Measurements from ENCODE around the gene QPRT. TPM values are rescaled to one million over a fixed set of nuclear protein-coding genes. Genes with fewer than 3 reads are reported as not detected.

QPRT gene
- total and polyA plus RNA-seq, 2 donors (not counting 1 experiment from before 2014, with no cell fraction given), result 0.06 to 0.22 TPM

- no peak for DNase-seq
- no peak overlapping the region for H3K4me3 Mint-ChIP-seq
- no peak overlapping the region for H2AFZ ChIP-seq (ENCODE audit: insufficient read depth, low read depth, low read length, poor library complexity, severe bottlenecking)
- no peaks in the 10 kb centered on the region for H3K9me3 Mint-ChIP-seq (ENCODE audit: insufficient read depth)
- TF ChIP-seq CTCF (IDR thresholded peaks at IDR 0.05) (no peak), EZH2 (IDR thresholded peaks at IDR 0.05; ENCODE audit: borderline replicate concordance, insufficient read depth, low read depth, low read length, poor library complexity, severe bottlenecking) (no peak)
- ChIA-PET POLR2A (no interaction called here), CTCF (interaction anchor here (0.7 to 1.7 kb wide), 5 partner anchors 11 to 175 kb away, joined by 3 to 4 read pairs (median 3); no protein-coding TSS in a partner anchor)
- intact Hi-C loops (cut with micrococcal nuclease), result loop anchor here (10.0 kb wide), 1 partner anchor 61 kb away; no protein-coding TSS in a partner anchor
- peaks cover 6% of the 10 kb centered on the region for H3K4me1 Mint-ChIP-seq
- 94% methylated on average over 3 of the region's 6 CpGs for WGBS (ENCODE audit: insufficient coverage)
- peaks cover 0 to 6% of the 10 kb centered on the region in 2 donors for H3K4me1 ChIP-seq (ENCODE audit: control insufficient read depth in 2 of 2, insufficient read depth in 2 of 2, low read length in 2 of 2)
- no peak overlapping the region for H3K4me3 ChIP-seq (ENCODE audit: control extremely low read depth in 1 of 5, extremely low read depth in 1 of 5, insufficient read depth in 1 of 5, low read depth in 2 of 5, low read length in 4 of 5)
- no peak overlapping the region for H3K27ac ChIP-seq (ENCODE audit: low read length in 2 of 2)
- no peak overlapping the region for H3K4me2 ChIP-seq (replicated peaks; ENCODE audit: low read depth, low read length, poor library complexity, severe bottlenecking)
- H3K27ac Mint-ChIP-seq, result no peak overlapping the region
- H3K79me2 ChIP-seq (ENCODE audit: control insufficient read depth, insufficient read depth, low read length), result no peaks in the 10 kb centered on the region
- H3K9me3 ChIP-seq (ENCODE audit: control extremely low read depth in 1 of 3, control insufficient read depth in 2 of 3, insufficient read depth in 1 of 3, low read length in 2 of 3), result no peaks in the 10 kb centered on the region
- H3K27me3 Mint-ChIP-seq, result no peaks in the 10 kb centered on the region
- no peaks in the 10 kb centered on the region for H3K27me3 ChIP-seq (replicated peaks in 1 of 4; ENCODE audit: control extremely low read depth in 1 of 4, control insufficient read depth in 3 of 4, insufficient read depth in 4 of 4, low read length in 3 of 4)
- H3K36me3 ChIP-seq (replicated peaks in 1 of 2; ENCODE audit: control extremely low read depth in 1 of 2, control insufficient read depth in 1 of 2, extremely low read depth in 1 of 2, insufficient read depth in 2 of 2, low read length in 1 of 2), result no peaks in the 10 kb centered on the region
- no peaks in the 10 kb centered on the region for H4K20me1 ChIP-seq (ENCODE audit: control insufficient read depth, insufficient read depth, low read length, poor library complexity, severe bottlenecking)
- ATAC-seq (ENCODE audit: low read depth), result no peak
- H3K9ac ChIP-seq (ENCODE audit: low read length), result no peak overlapping the region
Observed at GRCh38 chr16:29673501-29673900, 5.5 kb upstream of the QPRT start.

GRCh38 chr16:29674188-29674587 is 4.8 kb upstream of the QPRT start:
- H3K9me3 Mint-ChIP-seq (ENCODE audit: insufficient read depth), result no peaks in the 10 kb centered on the region
- no peak overlapping the region for H3K27ac ChIP-seq (ENCODE audit: low read length in 2 of 2)
- intact Hi-C loops (cut with micrococcal nuclease), result loop anchor here (10.0 kb wide), 1 partner anchor 61 kb away; no protein-coding TSS in a partner anchor
- no peak overlapping the region for H3K9ac ChIP-seq (ENCODE audit: low read length)
- no peaks in the 10 kb centered on the region for H3K27me3 ChIP-seq (replicated peaks in 1 of 4; ENCODE audit: control extremely low read depth in 1 of 4, control insufficient read depth in 3 of 4, insufficient read depth in 4 of 4, low read length in 3 of 4)
- TF ChIP-seq EZH2 (IDR thresholded peaks at IDR 0.05; ENCODE audit: borderline replicate concordance, insufficient read depth, low read depth, low read length, poor library complexity, severe bottlenecking), result no peak
- no peak for TF ChIP-seq CTCF (IDR thresholded peaks at IDR 0.05)
- no peak overlapping the region for H2AFZ ChIP-seq (ENCODE audit: insufficient read depth, low read depth, low read length, poor library complexity, severe bottlenecking)
- H3K4me1 Mint-ChIP-seq, result peaks cover 7% of the 10 kb centered on the region
- H3K4me3 Mint-ChIP-seq, result no peak overlapping the region
- ChIA-PET POLR2A (interaction anchor here (0.6 kb wide), 1 partner anchor 132 kb away, joined by 3 read pairs; no protein-coding TSS in a partner anchor), CTCF (interaction anchor here (0.9 to 1.7 kb wide), 5 partner anchors 11 to 174 kb away, joined by 3 to 4 read pairs (median 3); no protein-coding TSS in a partner anchor)
- WGBS (ENCODE audit: insufficient coverage), result 82% methylated on average over 12 of the region's 13 CpGs
- H3K79me2 ChIP-seq (ENCODE audit: control insufficient read depth, insufficient read depth, low read length), result no peaks in the 10 kb centered on the region
- no peaks in the 10 kb centered on the region for H3K27me3 Mint-ChIP-seq
- H3K4me2 ChIP-seq (replicated peaks; ENCODE audit: low read depth, low read length, poor library complexity, severe bottlenecking), result no peak overlapping the region
- H3K27ac Mint-ChIP-seq, result no peak overlapping the region
- H3K9me3 ChIP-seq (ENCODE audit: control extremely low read depth in 1 of 3, control insufficient read depth in 2 of 3, insufficient read depth in 1 of 3, low read length in 2 of 3), result no peaks in the 10 kb centered on the region
- DNase-seq, result no peak
- no peak for ATAC-seq (ENCODE audit: low read depth)
- H3K4me1 ChIP-seq (ENCODE audit: control insufficient read depth in 2 of 2, insufficient read depth in 2 of 2, low read length in 2 of 2), result peaks cover 2 to 11% of the 10 kb centered on the region in 2 donors
- H4K20me1 ChIP-seq (ENCODE audit: control insufficient read depth, insufficient read depth, low read length, poor library complexity, severe bottlenecking), result no peaks in the 10 kb centered on the region
- H3K36me3 ChIP-seq (replicated peaks in 1 of 2; ENCODE audit: control extremely low read depth in 1 of 2, control insufficient read depth in 1 of 2, extremely low read depth in 1 of 2, insufficient read depth in 2 of 2, low read length in 1 of 2), result no peaks in the 10 kb centered on the region
- no peak overlapping the region for H3K4me3 ChIP-seq (ENCODE audit: control extremely low read depth in 1 of 5, extremely low read depth in 1 of 5, insufficient read depth in 1 of 5, low read depth in 2 of 5, low read length in 4 of 5)

Measured in B cell (primary cell).